NCI-H146 treated with DMSO at 0.1 percent for 48 hours (cell line): ENCODE measurements around the gene WSCD2.
"Not testable (repeated sequence)": the region's sequence is repeated elsewhere in the genome, so short reads cannot be mapped to it uniquely, and the experiment has no call there.

Source experiments
- DNase-seq: peaks from one replicate; lab custom pipeline; 2025; ENCODE audit not compliant: unreplicated experiment; lab: John Stamatoyannopoulos, UW

WSCD2 gene

GRCh38 chr12:108193493-108193892 is 64.4 kb downstream of the WSCD2 start:
- DNase-seq, result no peak

- no peak for DNase-seq
Measured at GRCh38 chr12:108193917-108194316, 64.8 kb downstream of the WSCD2 start.

- DNase-seq, result no peak
Measured at GRCh38 chr12:108194585-108194984, 65.5 kb downstream of the WSCD2 start.

- no peak for DNase-seq
Measured at GRCh38 chr12:108196319-108196718, 67.2 kb downstream of the WSCD2 start.

DNA sequence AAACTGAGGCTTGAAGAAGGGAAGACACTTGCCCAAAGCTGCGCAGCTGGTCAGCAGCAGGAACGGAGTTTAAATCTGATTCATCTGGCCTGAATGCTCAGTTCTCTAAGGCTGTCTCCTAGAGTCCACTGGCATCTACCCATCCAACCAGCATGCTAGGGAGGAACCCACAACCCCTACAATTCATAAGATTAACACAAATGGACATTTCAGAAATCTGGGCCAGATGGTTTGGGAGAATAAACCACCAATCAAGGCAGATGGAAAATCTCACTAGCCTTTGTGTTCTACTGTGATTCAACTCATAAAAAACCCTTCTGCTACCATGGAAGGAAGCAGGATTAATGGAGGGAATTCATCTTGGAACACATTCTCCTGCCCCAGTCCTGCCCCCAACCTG is 67.8 kb downstream of the WSCD2 start:
- DNase-seq, result no peak

- no peak for DNase-seq
Measured at GRCh38 chr12:108198043-108198442, 69.0 kb downstream of the WSCD2 start.

DNA sequence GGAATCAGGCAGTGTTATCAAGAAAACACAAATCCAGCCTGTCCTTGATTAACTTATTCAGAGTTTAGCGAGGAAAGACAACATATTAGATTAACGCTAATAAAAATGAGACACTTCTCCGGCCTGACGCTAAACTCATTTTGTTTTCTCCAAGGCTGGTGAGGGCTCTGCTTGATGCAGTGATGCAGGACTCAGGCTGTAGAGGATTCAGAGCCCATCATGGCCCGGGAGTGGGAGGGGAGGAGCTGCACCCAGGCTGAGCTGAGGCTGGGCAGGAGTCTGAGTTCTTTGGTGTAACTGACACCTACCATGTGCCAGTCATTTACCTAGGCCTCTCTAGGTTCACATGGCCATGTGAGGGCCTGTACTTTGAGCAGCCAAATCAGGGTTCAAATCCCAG is 70.0 kb downstream of the WSCD2 start:
- no peak for DNase-seq

DNA sequence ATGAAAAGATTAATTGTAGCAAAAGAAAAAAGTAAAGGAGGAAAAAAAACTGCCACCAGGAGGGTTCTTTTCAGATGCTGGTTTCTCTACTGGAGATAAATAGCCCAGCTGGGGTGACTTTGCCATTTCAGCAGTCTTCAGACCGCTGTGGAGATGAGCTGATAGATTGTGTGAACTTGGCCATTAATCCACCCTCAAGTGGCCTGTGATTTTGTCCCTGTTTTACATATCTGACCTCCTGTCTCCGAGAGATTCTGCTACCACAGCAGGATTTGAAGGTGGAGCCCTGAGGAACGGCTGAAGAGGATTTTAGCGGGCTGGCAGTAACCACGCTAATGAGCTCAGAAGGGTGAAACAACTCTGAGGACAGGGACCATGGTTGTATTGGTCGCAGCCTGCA is 72.7 kb downstream of the WSCD2 start:
- no peak for DNase-seq

GRCh38 chr12:108204117-108204987 is 75.3 kb downstream of the WSCD2 start:
- no peak for DNase-seq

GRCh38 chr12:108205864-108206263 is 76.8 kb downstream of the WSCD2 start:
- no peak for DNase-seq

GRCh38 chr12:108207791-108208730 is 79.0 kb downstream of the WSCD2 start:
- DNase-seq, result no peak

DNA sequence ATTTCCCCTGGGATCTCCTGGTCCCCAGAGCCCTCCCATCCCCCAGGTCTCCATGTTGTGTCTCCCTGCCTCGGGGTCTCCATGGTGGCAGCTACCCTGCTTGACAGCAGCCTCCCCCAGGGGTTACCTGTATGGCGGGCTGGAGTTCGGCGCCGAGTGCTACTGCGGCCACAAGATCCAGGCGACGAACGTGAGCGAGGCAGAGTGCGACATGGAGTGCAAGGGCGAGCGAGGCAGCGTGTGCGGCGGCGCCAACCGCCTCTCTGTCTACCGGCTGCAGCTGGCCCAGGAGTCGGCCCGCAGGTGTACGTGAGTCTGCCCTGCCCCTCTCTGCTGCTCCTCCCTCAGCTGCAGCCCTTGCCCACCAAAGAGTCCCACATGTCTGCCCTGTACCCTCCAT is 80.9 kb downstream of the WSCD2 start:
- no peak for DNase-seq

GRCh38 chr12:108211157-108211556 is 82.1 kb downstream of the WSCD2 start:
- no peak for DNase-seq

DNA sequence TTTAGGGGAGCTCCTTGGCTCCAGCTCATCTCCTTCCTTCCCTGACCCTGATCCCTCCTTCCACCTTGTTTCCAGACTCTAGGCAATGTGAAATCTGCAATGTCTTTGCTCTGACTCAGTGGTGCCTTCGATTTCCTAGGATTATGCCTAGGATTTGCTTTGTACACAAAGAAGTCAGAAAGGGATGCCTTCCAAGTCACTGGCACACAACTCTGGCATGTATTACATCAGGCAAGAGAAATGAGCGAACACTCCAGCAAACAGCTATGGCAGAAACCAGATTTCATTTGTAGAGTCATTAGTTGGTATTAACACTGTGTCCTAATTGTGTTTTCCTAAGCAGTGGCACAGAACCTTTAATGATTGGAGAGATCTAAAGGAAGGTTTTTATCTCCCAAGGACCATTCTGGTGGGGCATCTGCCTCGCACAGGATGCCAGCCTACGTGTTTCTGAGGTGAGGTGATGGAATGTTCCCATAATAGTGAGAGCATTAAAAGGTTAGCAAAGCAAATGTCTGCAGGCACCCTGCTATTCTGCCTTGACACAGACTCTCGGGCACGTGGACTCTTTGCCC is 84.9 kb downstream of the WSCD2 start:
- no peak for DNase-seq

- no peak for DNase-seq
Measured at GRCh38 chr12:108214486-108214885, 85.4 kb downstream of the WSCD2 start.

DNA sequence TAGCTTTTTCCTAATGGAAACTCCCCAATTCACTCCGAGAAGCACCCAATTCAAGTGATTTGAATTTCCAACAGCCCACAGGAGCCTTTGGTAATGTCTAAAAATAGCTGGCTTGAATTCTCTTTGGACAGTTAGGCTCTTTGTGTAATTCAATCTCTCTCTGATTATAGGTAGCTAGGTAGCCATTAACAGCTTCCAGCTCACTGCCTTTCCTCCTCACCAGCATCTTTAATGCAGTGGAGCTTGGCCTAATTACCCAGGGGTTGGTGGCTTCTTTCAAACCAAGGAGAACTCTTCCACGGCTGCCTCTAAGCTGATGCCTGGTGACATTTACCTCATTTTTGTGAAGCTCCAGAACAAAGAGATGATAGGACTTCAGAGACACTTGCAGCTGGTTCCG is 86.4 kb downstream of the WSCD2 start:
- no peak for DNase-seq

GRCh38 chr12:108218921-108219320 is 89.8 kb downstream of the WSCD2 start:
- DNase-seq, result no peak

GRCh38 chr12:108225101-108225500 is 96.0 kb downstream of the WSCD2 start:
- not testable (repeated sequence) for DNase-seq

- DNase-seq, result no peak
Measured at GRCh38 chr12:108226866-108227265, 97.8 kb downstream of the WSCD2 start.

- no peak for DNase-seq
Measured at GRCh38 chr12:108228746-108229145, 99.7 kb downstream of the WSCD2 start.

GRCh38 chr12:108231109-108231905 is 102.2 kb downstream of the WSCD2 start:
- no peak for DNase-seq
